ENCODE measurements around the gene RASGRF1.

Gene RASGRF1

GRCh38 chr15:79041601-79042168, 48.9 kb downstream of the RASGRF1 start:
- Histone ChIP-seq H3K27me3 (replicated peaks in 2 of 5; ENCODE audit: control insufficient read depth in 4 of 5, insufficient read depth in 5 of 5, low read length in 4 of 5) (peaks cover 0 to 14% (median 6%) of the 10 kb centered on the region in 5 experiments), H3K27ac (ENCODE audit: insufficient read depth in 1 of 2, low read depth in 1 of 2, low read length in 2 of 2, poor library complexity in 1 of 2, severe bottlenecking in 2 of 2) (no peak overlapping the region), H3K36me3 (ENCODE audit: control insufficient read depth in 4 of 4, insufficient read depth in 4 of 4, low read length in 3 of 4) (no peaks in the 10 kb centered on the region), H3K4me1 (ENCODE audit: control extremely low read depth in 1 of 4, control insufficient read depth in 4 of 4, insufficient read depth in 4 of 4, low read length in 3 of 4) (no peaks in the 10 kb centered on the region), H3K4me3 (ENCODE audit: control insufficient read depth in 1 of 7, extremely low read depth in 1 of 7, insufficient read depth in 4 of 7, low read depth in 2 of 7, low read length in 6 of 7) (no peak overlapping the region), H3K9me3 (ENCODE audit: control extremely low read depth in 1 of 5, control insufficient read depth in 4 of 5, insufficient read depth in 2 of 5, low read depth in 1 of 5, low read length in 4 of 5) (peaks cover 0 to 18% (median 10%) of the 10 kb centered on the region in 5 experiments)
- ChIA-PET POLR2A (no interaction called here), CTCF (no interaction called here)
- no peak for DNase-seq
- 89% methylated on average over 3 of the region's 4 CpGs for WGBS (ENCODE audit: insufficient coverage)

- POLR2A ChIA-PET: no interaction called here
- 100% methylated on average over 1 of the region's 1 CpG for WGBS (ENCODE audit: insufficient coverage)
- CTCF ChIA-PET: no interaction called here
Measured at GRCh38 chr15:79037848-79038247, 52.7 kb downstream of the RASGRF1 start.

GRCh38 chr15:79036323-79036722, 54.3 kb downstream of the RASGRF1 start:
- ChIA-PET CTCF (interaction anchor here (1.3 kb wide), 1 partner anchor 9 kb away, joined by 6 read pairs; no protein-coding TSS in a partner anchor), POLR2A (no interaction called here)
- Histone ChIP-seq H3K27ac (ENCODE audit: insufficient read depth in 1 of 2, low read depth in 1 of 2, low read length in 2 of 2, poor library complexity in 1 of 2, severe bottlenecking in 2 of 2) (no peak overlapping the region), H3K27me3 (replicated peaks in 2 of 5; ENCODE audit: control insufficient read depth in 4 of 5, insufficient read depth in 5 of 5, low read length in 4 of 5) (peaks cover 0 to 20% (median 8%) of the 10 kb centered on the region in 5 experiments), H3K4me3 (ENCODE audit: control insufficient read depth in 1 of 7, extremely low read depth in 1 of 7, insufficient read depth in 4 of 7, low read depth in 2 of 7, low read length in 6 of 7) (no peak overlapping the region), H3K36me3 (ENCODE audit: control insufficient read depth in 4 of 4, insufficient read depth in 4 of 4, low read length in 3 of 4) (no peaks in the 10 kb centered on the region), H3K4me1 (ENCODE audit: control extremely low read depth in 1 of 4, control insufficient read depth in 4 of 4, insufficient read depth in 4 of 4, low read length in 3 of 4) (peaks cover 0 to 8% (median 4%) of the 10 kb centered on the region in 4 experiments), H3K9me3 (ENCODE audit: control extremely low read depth in 1 of 5, control insufficient read depth in 4 of 5, insufficient read depth in 2 of 5, low read depth in 1 of 5, low read length in 4 of 5) (peaks cover 0 to 5% (median 4%) of the 10 kb centered on the region in 5 experiments)
- no peak for DNase-seq
- WGBS (ENCODE audit: insufficient coverage): 79% methylated on average over 4 of the region's 4 CpGs

More at GRCh38 chr15:79037848-79038247, 52.7 kb downstream of the RASGRF1 start:
- H3K9me3 ChIP-seq (ENCODE audit: control extremely low read depth in 1 of 5, control insufficient read depth in 4 of 5, insufficient read depth in 2 of 5, low read depth in 1 of 5, low read length in 4 of 5): peaks cover 2 to 11% (median 8%) of the 10 kb centered on the region in 5 experiments
- H3K36me3 ChIP-seq (ENCODE audit: control insufficient read depth in 4 of 4, insufficient read depth in 4 of 4, low read length in 3 of 4): no peaks in the 10 kb centered on the region
- DNase-seq: no peak
- peaks cover 0 to under 1% (median 0%) of the 10 kb centered on the region in 4 experiments for H3K4me1 ChIP-seq (ENCODE audit: control extremely low read depth in 1 of 4, control insufficient read depth in 4 of 4, insufficient read depth in 4 of 4, low read length in 3 of 4)
- H3K27me3 ChIP-seq (replicated peaks in 2 of 5; ENCODE audit: control insufficient read depth in 4 of 5, insufficient read depth in 5 of 5, low read length in 4 of 5): peaks cover 0 to 21% (median 8%) of the 10 kb centered on the region in 5 experiments
- no peak overlapping the region for H3K4me3 ChIP-seq (ENCODE audit: control insufficient read depth in 1 of 7, extremely low read depth in 1 of 7, insufficient read depth in 4 of 7, low read depth in 2 of 7, low read length in 6 of 7)
- H3K27ac ChIP-seq (ENCODE audit: insufficient read depth in 1 of 2, low read depth in 1 of 2, low read length in 2 of 2, poor library complexity in 1 of 2, severe bottlenecking in 2 of 2): no peak overlapping the region

- peaks cover 0 to 20% (median 8%) of the 10 kb centered on the region in 5 experiments for H3K27me3 ChIP-seq (replicated peaks in 2 of 5; ENCODE audit: control insufficient read depth in 4 of 5, insufficient read depth in 5 of 5, low read length in 4 of 5)
- no peaks in the 10 kb centered on the region for H3K36me3 ChIP-seq (ENCODE audit: control insufficient read depth in 4 of 4, insufficient read depth in 4 of 4, low read length in 3 of 4)
- POLR2A ChIA-PET: no interaction called here
- peaks cover 0 to 5% (median 4%) of the 10 kb centered on the region in 5 experiments for H3K9me3 ChIP-seq (ENCODE audit: control extremely low read depth in 1 of 5, control insufficient read depth in 4 of 5, insufficient read depth in 2 of 5, low read depth in 1 of 5, low read length in 4 of 5)
- no peak overlapping the region for H3K4me3 ChIP-seq (ENCODE audit: control insufficient read depth in 1 of 7, extremely low read depth in 1 of 7, insufficient read depth in 4 of 7, low read depth in 2 of 7, low read length in 6 of 7)
- WGBS (ENCODE audit: insufficient coverage): 36% methylated on average over 14 of the region's 18 CpGs
- peaks cover 0 to 8% (median 4%) of the 10 kb centered on the region in 4 experiments for H3K4me1 ChIP-seq (ENCODE audit: control extremely low read depth in 1 of 4, control insufficient read depth in 4 of 4, insufficient read depth in 4 of 4, low read length in 3 of 4)
- no peak overlapping the region for H3K27ac ChIP-seq (ENCODE audit: insufficient read depth in 1 of 2, low read depth in 1 of 2, low read length in 2 of 2, poor library complexity in 1 of 2, severe bottlenecking in 2 of 2)
- CTCF ChIA-PET: interaction anchor here (1.3 kb wide), 1 partner anchor 8 kb away, joined by 6 read pairs; no protein-coding TSS in a partner anchor
- no peak for DNase-seq
Measured at GRCh38 chr15:79035814-79036213, 54.8 kb downstream of the RASGRF1 start.

- POLR2A ChIA-PET: no interaction called here
- Histone ChIP-seq H3K27ac (ENCODE audit: insufficient read depth in 1 of 2, low read depth in 1 of 2, low read length in 2 of 2, poor library complexity in 1 of 2, severe bottlenecking in 2 of 2) (no peak overlapping the region), H3K9me3 (ENCODE audit: control extremely low read depth in 1 of 5, control insufficient read depth in 4 of 5, insufficient read depth in 2 of 5, low read depth in 1 of 5, low read length in 4 of 5) (peaks cover 0 to 5% (median 4%) of the 10 kb centered on the region in 5 experiments), H3K27me3 (replicated peaks in 2 of 5; ENCODE audit: control insufficient read depth in 4 of 5, insufficient read depth in 5 of 5, low read length in 4 of 5) (peaks cover 0 to 20% (median 8%) of the 10 kb centered on the region in 5 experiments), H3K4me3 (ENCODE audit: control insufficient read depth in 1 of 7, extremely low read depth in 1 of 7, insufficient read depth in 4 of 7, low read depth in 2 of 7, low read length in 6 of 7) (no peak overlapping the region), H3K36me3 (ENCODE audit: control insufficient read depth in 4 of 4, insufficient read depth in 4 of 4, low read length in 3 of 4) (no peaks in the 10 kb centered on the region), H3K4me1 (ENCODE audit: control extremely low read depth in 1 of 4, control insufficient read depth in 4 of 4, insufficient read depth in 4 of 4, low read length in 3 of 4) (peaks cover 0 to 8% (median 4%) of the 10 kb centered on the region in 4 experiments)
- WGBS (ENCODE audit: insufficient coverage): 71% methylated on average over 10 of the region's 11 CpGs
- CTCF ChIA-PET: no interaction called here
- no peak for DNase-seq
Measured at GRCh38 chr15:79035111-79035601, 55.4 kb downstream of the RASGRF1 start.

- H3K27ac ChIP-seq (ENCODE audit: insufficient read depth in 1 of 2, low read depth in 1 of 2, low read length in 2 of 2, poor library complexity in 1 of 2, severe bottlenecking in 2 of 2): no peak overlapping the region
- no CpG with 5 or more reads among the region's 1 CpG for WGBS (ENCODE audit: insufficient coverage)
- POLR2A ChIA-PET: no interaction called here
- DNase-seq: no peak
- H3K36me3 ChIP-seq (ENCODE audit: control insufficient read depth in 4 of 4, insufficient read depth in 4 of 4, low read length in 3 of 4): no peaks in the 10 kb centered on the region
- peaks cover 0 to 8% (median 4%) of the 10 kb centered on the region in 4 experiments for H3K4me1 ChIP-seq (ENCODE audit: control extremely low read depth in 1 of 4, control insufficient read depth in 4 of 4, insufficient read depth in 4 of 4, low read length in 3 of 4)
- H3K9me3 ChIP-seq (ENCODE audit: control extremely low read depth in 1 of 5, control insufficient read depth in 4 of 5, insufficient read depth in 2 of 5, low read depth in 1 of 5, low read length in 4 of 5): peaks cover 0 to 5% (median 4%) of the 10 kb centered on the region in 5 experiments
- peaks cover 0 to 20% (median 8%) of the 10 kb centered on the region in 5 experiments for H3K27me3 ChIP-seq (replicated peaks in 2 of 5; ENCODE audit: control insufficient read depth in 4 of 5, insufficient read depth in 5 of 5, low read length in 4 of 5)
- H3K4me3 ChIP-seq (ENCODE audit: control insufficient read depth in 1 of 7, extremely low read depth in 1 of 7, insufficient read depth in 4 of 7, low read depth in 2 of 7, low read length in 6 of 7): no peak overlapping the region
- CTCF ChIA-PET: interaction anchor here (1.1 to 1.2 kb wide), 2 partner anchors 15 to 150 kb away, joined by 3 to 4 read pairs; no protein-coding TSS in a partner anchor
Measured at GRCh38 chr15:79034284-79034683, 56.3 kb downstream of the RASGRF1 start.

GRCh38 chr15:79032656-79033055, 57.9 kb downstream of the RASGRF1 start:
- CTCF ChIA-PET: interaction anchor here (7.0 kb wide), 1 partner anchor 152 kb away, joined by 88 read pairs; no protein-coding TSS in a partner anchor
- DNase-seq: peak; percentile 18 to 64 (median 60)

More at GRCh38 chr15:79032656-79033055, 57.9 kb downstream of the RASGRF1 start:
- Histone ChIP-seq H3K27me3 (replicated peaks in 2 of 5; ENCODE audit: control insufficient read depth in 4 of 5, insufficient read depth in 5 of 5, low read length in 4 of 5) (peaks cover 0 to 20% (median 8%) of the 10 kb centered on the region in 5 experiments), H3K27ac (ENCODE audit: insufficient read depth in 1 of 2, low read depth in 1 of 2, low read length in 2 of 2, poor library complexity in 1 of 2, severe bottlenecking in 2 of 2) (no peak overlapping the region), H3K4me3 (ENCODE audit: control insufficient read depth in 1 of 7, extremely low read depth in 1 of 7, insufficient read depth in 4 of 7, low read depth in 2 of 7, low read length in 6 of 7) (no peak overlapping the region), H3K9me3 (ENCODE audit: control extremely low read depth in 1 of 5, control insufficient read depth in 4 of 5, insufficient read depth in 2 of 5, low read depth in 1 of 5, low read length in 4 of 5) (peaks cover 0 to 4% (median under 1%) of the 10 kb centered on the region in 5 experiments), H3K4me1 (ENCODE audit: control extremely low read depth in 1 of 4, control insufficient read depth in 4 of 4, insufficient read depth in 4 of 4, low read length in 3 of 4) (peaks cover 0 to 8% (median 4%) of the 10 kb centered on the region in 4 experiments), H3K36me3 (ENCODE audit: control insufficient read depth in 4 of 4, insufficient read depth in 4 of 4, low read length in 3 of 4) (no peaks in the 10 kb centered on the region)
- WGBS (ENCODE audit: insufficient coverage): 44% methylated on average over 6 of the region's 6 CpGs
- POLR2A ChIA-PET: no interaction called here
